Liver (tissue), 9 donors: Measurements from ENCODE around the gene MED23. TPM values are rescaled to one million over a fixed set of nuclear protein-coding genes. Genes with fewer than 3 reads are reported as not detected.

Source experiments
- DNase-seq: peaks from one replicate; pipeline ENCODE4 v3.0.0-alpha.2; 2017; ENCODE audit warnings: low spot score
- H3K27ac ChIP-seq, 2 donors: one replicate each; pipeline ENCODE4 v1.7.0; 2013; ENCODE audit warnings: inconsistent platforms in 2 of 2, low read length in 2 of 2, control low read depth in 1 of 2, low read depth in 1 of 2, mild to moderate bottlenecking in 1 of 2
- H3K27me3 ChIP-seq, 4 donors: one replicate each; pipeline versions ENCODE4 v1.6.1 to v1.7.0; 2013; ENCODE audit warnings: low read length in 3 of 4, inconsistent platforms in 1 of 4, mild to moderate bottlenecking in 1 of 4, moderate library complexity in 1 of 4; ENCODE audit not compliant: control insufficient read depth in 4 of 4, insufficient read depth in 4 of 4
- H3K36me3 ChIP-seq, 4 donors: one replicate each; pipeline versions ENCODE4 v1.6.1 to v1.7.0; 2013; ENCODE audit warnings: low read length in 3 of 4, mild to moderate bottlenecking in 3 of 4, low read depth in 1 of 4, moderate library complexity in 1 of 4; ENCODE audit not compliant: control insufficient read depth in 4 of 4, insufficient read depth in 3 of 4
- H3K4me1 ChIP-seq, 4 donors: one replicate each; pipeline versions ENCODE4 v1.6.1 to v1.7.0; 2013; ENCODE audit warnings: low read length in 3 of 4, mild to moderate bottlenecking in 3 of 4, moderate library complexity in 1 of 4; ENCODE audit not compliant: control insufficient read depth in 4 of 4, insufficient read depth in 4 of 4
- H3K4me3 ChIP-seq, 3 donors: one replicate each; pipeline versions ENCODE4 v1.6.1 to v1.7.0; 2013; ENCODE audit warnings: low read length in 3 of 3, control low read depth in 1 of 3, low read depth in 1 of 3, mild to moderate bottlenecking in 1 of 3
- H3K9ac ChIP-seq, 2 donors: one replicate each; pipeline ENCODE4 v1.7.0; 2013; ENCODE audit warnings: low read length in 2 of 2, mild to moderate bottlenecking in 2 of 2, moderate library complexity in 2 of 2, control low read depth in 1 of 2, low read depth in 1 of 2
- H3K9me3 ChIP-seq, 4 donors: one replicate each; pipeline versions ENCODE4 v1.6.1 to v1.7.0; 2013; ENCODE audit warnings: low read length in 3 of 4; ENCODE audit not compliant: control insufficient read depth in 4 of 4
- ATF3 ChIP-seq: IDR thresholded peaks from 2 replicates; pipeline ENCODE4 v1.6.1; 2016; ENCODE audit warnings: antibody characterized with exemption
- CTCF ChIP-seq: fragments of 150-350 bp; IDR thresholded peaks from 2 replicates; pipeline ENCODE4 v1.5.1; 2017; ENCODE audit warnings: improper control_type of control experiment, low read depth, low read length; ENCODE audit not compliant: missing input control
- EGR1 ChIP-seq, 2 donors: IDR thresholded peaks; 2 replicates each; pipeline ENCODE4 v1.6.1; 2016 to 2018; ENCODE audit warnings: antibody characterized with exemption in 2 of 2, low read depth in 2 of 2
- FOXA1 ChIP-seq: IDR thresholded peaks from 2 replicates; pipeline ENCODE4 v1.6.1; 2016; ENCODE audit warnings: antibody characterized with exemption
- FOXA2 ChIP-seq: IDR thresholded peaks from 2 replicates; pipeline ENCODE4 v1.6.1; 2016; ENCODE audit warnings: antibody characterized with exemption
- GABPA ChIP-seq, 2 donors: IDR thresholded peaks in 1 of 2; conservative IDR thresholded peaks in 1 of 2; 2 replicates each; pipeline ENCODE4 v1.6.1; 2016; ENCODE audit warnings: antibody characterized with exemption in 2 of 2, mild to moderate bottlenecking in 1 of 2, moderate library complexity in 1 of 2
- HNF4A ChIP-seq, 2 donors: conservative IDR thresholded peaks; 2 replicates each; pipeline ENCODE4 v1.6.1; 2016; ENCODE audit warnings: antibody characterized with exemption in 2 of 2, mild to moderate bottlenecking in 2 of 2
- HNF4G ChIP-seq: IDR thresholded peaks from 2 replicates; pipeline ENCODE4 v1.6.1; 2016; ENCODE audit warnings: antibody characterized with exemption
- JUND ChIP-seq, 2 donors: IDR thresholded peaks; 2 replicates each; pipeline ENCODE4 v1.6.1; 2016; ENCODE audit warnings: antibody characterized with exemption in 2 of 2
- MAX ChIP-seq: IDR thresholded peaks from 2 replicates; pipeline ENCODE4 v1.6.1; 2016; ENCODE audit warnings: antibody characterized with exemption
- NR2F2 ChIP-seq: IDR thresholded peaks from 2 replicates; pipeline ENCODE4 v1.6.1; 2016; ENCODE audit warnings: antibody characterized with exemption
- RAD21 ChIP-seq, 2 donors: IDR thresholded peaks; 2 replicates each; pipeline ENCODE4 v1.6.1; 2016; ENCODE audit warnings: antibody characterized with exemption in 2 of 2, mild to moderate bottlenecking in 2 of 2
- REST ChIP-seq: IDR thresholded peaks from 2 replicates; pipeline ENCODE4 v1.6.1; 2016; ENCODE audit warnings: antibody characterized with exemption, mild to moderate bottlenecking
- RXRA ChIP-seq, 2 donors: IDR thresholded peaks; 2 replicates each; pipeline ENCODE4 v1.6.1; 2017 to 2018; ENCODE audit warnings: antibody characterized with exemption in 2 of 2, mild to moderate bottlenecking in 1 of 2
- SP1 ChIP-seq: IDR thresholded peaks from 2 replicates; pipeline ENCODE4 v1.6.1; 2018; ENCODE audit warnings: antibody characterized with exemption, mild to moderate bottlenecking
- TAF1 ChIP-seq: conservative IDR thresholded peaks from 2 replicates; pipeline ENCODE4 v1.6.1; 2016; ENCODE audit warnings: antibody characterized with exemption, mild to moderate bottlenecking
- YY1 ChIP-seq: IDR thresholded peaks from 2 replicates; pipeline ENCODE4 v1.6.1; 2016; ENCODE audit warnings: antibody characterized with exemption, mild to moderate bottlenecking
- ZBTB33 ChIP-seq: IDR thresholded peaks from 2 replicates; pipeline ENCODE4 v1.6.1; 2016; ENCODE audit warnings: antibody characterized with exemption
- WGBS: extraction: QIAGEN DNeasy Blood & Tissue Kit; methylation state at CpG from one replicate; pipeline ENCODE4 v1.1.7; 2013; 5-methylcytosine and 5-hydroxymethylcytosine counted together
- polyA plus RNA-seq, 2 donors: library from polyadenylated mRNA; stranded (reverse) in 1 of 2; unstranded in 1 of 2; fragments of 200-250 nt in 1 of 2; fragments of >200 nt in 1 of 2; fragmentation: Nextera tagmentation in 1 of 2; extraction: Ambion mirVana in 1 of 2; gene quantifications; one replicate each; pipeline versions ENCODE4 v1.2.1 to v1.2.3, GENCODE V29; 2013 to 2015
- total RNA-seq, 2 donors: library from RNA; depleted of rRNA; stranded (reverse); fragments of >200 nt; gene quantifications; one replicate each; pipeline ENCODE4 v1.2.3, GENCODE V29; 2014
- donor health status: healthy.
- donor health status: healthy.
- donor health status: healthy.
- donor health status: healthy.
- donor health status: healthy.

MED23 gene
- total and polyA plus RNA-seq, 4 donors, result 3.9 to 17.3 (median 13.4) TPM

GRCh38 chr6:131552572-131552971, 75.5 kb downstream of the MED23 start:
- peak overlapping the region; percentile 76 to 90 for H3K27ac ChIP-seq
- no peak overlapping the region for H3K4me3 ChIP-seq
- DNase-seq, result no peak
- H3K36me3 ChIP-seq, result no peaks in the 10 kb centered on the region
- H3K9me3 ChIP-seq, result no peaks in the 10 kb centered on the region
- no peaks in the 10 kb centered on the region for H3K27me3 ChIP-seq
- H3K4me1 ChIP-seq, result peaks cover 13 to 48% (median 21%) of the 10 kb centered on the region in 4 donors
- TF ChIP-seq NR2F2, result no peak
- peak; percentile 17 for TF ChIP-seq TAF1
- TF ChIP-seq FOXA1, result no peak
- TF ChIP-seq REST, result peak; percentile 79
- TF ChIP-seq FOXA2, result peak; percentile 22
- peak; percentile 76 for TF ChIP-seq SP1
- TF ChIP-seq ZBTB33, result peak; percentile 93
- TF ChIP-seq CTCF, result no peak
- TF ChIP-seq RXRA (IDR thresholded peaks at IDR 0.05), result peak; percentile 62 to 83
- TF ChIP-seq YY1, result peak; percentile 56
- peak; percentile 41 for TF ChIP-seq MAX
- no peak for TF ChIP-seq GABPA (IDR thresholded peaks at IDR 0.05 in 1 of 2, conservative IDR thresholded peaks at IDR 0.05 in 1 of 2)
- TF ChIP-seq HNF4G, result peak; percentile 42
- TF ChIP-seq ATF3, result peak; percentile 17
- peak in 1 of 2 donors; percentile 74 for TF ChIP-seq EGR1 (IDR thresholded peaks at IDR 0.05; ENCODE audit: low read depth in 2 of 2)
- TF ChIP-seq RAD21 (IDR thresholded peaks at IDR 0.05), result peak in 1 of 2 donors; percentile 56
- TF ChIP-seq HNF4A (conservative IDR thresholded peaks at IDR 0.05), result peak; percentile 71
- TF ChIP-seq JUND (IDR thresholded peaks at IDR 0.05), result peak; percentile 69
- peak overlapping the region; percentile 37 to 90 for H3K9ac ChIP-seq
- WGBS, result 31% methylated on average over 3 of the region's 3 CpGs
